Transverse colon (tissue), 4 donors: ENCODE measurements around the gene OTOS. TPM values are rescaled to one million over a fixed set of nuclear protein-coding genes. Genes with fewer than 3 reads are reported as not detected.

ENCODE experiments used
- DNase-seq: peaks from one replicate; pipeline ENCODE4 v3.0.0-alpha.2; 2019
- H3K27ac ChIP-seq, 4 donors: fragments of 200-600 bp; sonication (generic); 2 replicates each; pipeline ENCODE4 v1.5.1; 2016 to 2018; ENCODE audit warnings: inconsistent platforms in 4 of 4
- H3K27me3 ChIP-seq: fragments of 200-600 bp; sonication (generic); 2 replicates; pipeline ENCODE4 v1.5.1; 2017; ENCODE audit warnings: inconsistent platforms
- H3K36me3 ChIP-seq, 4 donors: fragments of 200-600 bp; sonication (generic); 2 replicates each; pipeline ENCODE4 v1.5.1; 2017 to 2019; ENCODE audit warnings: inconsistent platforms in 4 of 4
- H3K4me1 ChIP-seq, 4 donors: fragments of 200-600 bp; sonication (generic); 2 replicates each; pipeline ENCODE4 v1.5.1; 2017 to 2020; ENCODE audit warnings: inconsistent platforms in 4 of 4
- H3K4me3 ChIP-seq, 4 donors: fragments of 200-600 bp; sonication (generic); 1 replicate in 1 of 4; 2 replicates in 3 of 4; pipeline versions ENCODE4 v1.5.1 to v1.6.1; 2017 to 2019; ENCODE audit warnings: inconsistent platforms in 4 of 4
- H3K9me3 ChIP-seq, 2 donors: fragments of 200-600 bp; sonication (generic); 2 replicates each; pipeline ENCODE4 v1.5.1; 2017 to 2019; ENCODE audit warnings: inconsistent platforms in 2 of 2
- CTCF ChIP-seq, 5 experiments: fragments of 200-600 bp in 3 of 5; fragments of 450-650 bp in 2 of 5; sonication (generic) in 3 of 5; IDR thresholded peaks; 1 replicate in 2 of 5; 2 replicates in 3 of 5; pipeline ENCODE4 v1.5.1; 2016 to 2017; ENCODE audit warnings: antibody characterized with exemption in 5 of 5, inconsistent platforms in 3 of 5, mild to moderate bottlenecking in 2 of 5, moderate library complexity in 1 of 5
- EP300 ChIP-seq: sonication (generic); formaldehyde crosslinking; IDR thresholded peaks from one replicate; pipeline ENCODE4 v1.6.1; 2017; ENCODE audit warnings: antibody characterized with exemption, low read depth
- POLR2A ChIP-seq: fragments of 450-650 bp; IDR thresholded peaks from one replicate; pipeline ENCODE4 v1.6.1; 2016; ENCODE audit warnings: antibody characterized with exemption, mild to moderate bottlenecking, moderate library complexity
- POLR2AphosphoS5 ChIP-seq, 3 donors: sonication (generic); formaldehyde crosslinking; IDR thresholded peaks; one replicate each; pipeline ENCODE4 v1.6.1; 2016; ENCODE audit warnings: antibody characterized with exemption in 3 of 3
- WGBS, 2 donors: methylation state at CpG; one replicate each; pipeline ENCODE4 v1.1.5; 2018; ENCODE audit warnings: low coverage in 1 of 2; 5-methylcytosine and 5-hydroxymethylcytosine counted together
- in situ Hi-C, 4 donors: fragments of 200-750 bp; cut with MboI; loops; one replicate each; pipeline versions ENCODE4 v1.15.0 to v1.15.1; 2017; ENCODE audit warnings: low sequenced_read_pairs in 3 of 4, low pct_ligation_motif_present in 1 of 4, low pct_unique_long_range_greater_than_20kb in 1 of 4
- intact Hi-C: fragments of 100-400 bp; cut with DNase I; formaldehyde crosslinking; loops from one replicate; pipeline ENCODE4 v1.15.1; 2023; ENCODE audit warnings: low total_unique reads
- total RNA-seq, 4 donors: library from RNA; depleted of rRNA; stranded (reverse); fragments of >200 nt; gene quantifications; one replicate each; pipeline ENCODE4 v1.1.0, GENCODE V29; 2016

OTOS gene
- total RNA-seq, 4 donors from 2014 or later = not detected

- no peak for DNase-seq
- WGBS, 2 donors = 63 to 72% methylated on average over 5 to 7 of the region's 7 CpGs
- intact Hi-C loops = no loop called here
- in situ Hi-C loops = no loop called here
- no peaks in the 10 kb centered on the region for H3K4me1 ChIP-seq
- no peak overlapping the region for H3K27ac ChIP-seq
- no peak for TF ChIP-seq POLR2AphosphoS5 (IDR thresholded peaks at IDR 0.05)
- no peak for TF ChIP-seq POLR2A
- TF ChIP-seq EP300 = no peak
- TF ChIP-seq CTCF (IDR thresholded peaks at IDR 0.05) = no peak
- H3K9me3 ChIP-seq = no peaks in the 10 kb centered on the region
- no peak overlapping the region for H3K4me3 ChIP-seq
- peaks cover 26% of the 10 kb centered on the region for H3K27me3 ChIP-seq
- no peaks in the 10 kb centered on the region for H3K36me3 ChIP-seq
Observed at GRCh38 chr2:240174496-240174895, 34.0 kb upstream of the OTOS start.

GRCh38 chr2:240172071-240172895 is 31.8 kb upstream of the OTOS start:
- Histone ChIP-seq H3K27me3 (peaks cover 29% of the 10 kb centered on the region), H3K4me3 (no peak overlapping the region), H3K4me1 (no peaks in the 10 kb centered on the region), H3K36me3 (no peaks in the 10 kb centered on the region), H3K9me3 (no peaks in the 10 kb centered on the region), H3K27ac (no peak overlapping the region)
- WGBS, 2 donors = 63 to 73% methylated on average over 1 to 13 of the region's 13 CpGs
- intact Hi-C loops (no loop called here), in situ Hi-C loops (no loop called here)
- DNase-seq = no peak
- TF ChIP-seq POLR2A (no peak), EP300 (no peak), POLR2AphosphoS5 (IDR thresholded peaks at IDR 0.05) (no peak), CTCF (IDR thresholded peaks at IDR 0.05) (no peak)

DNA sequence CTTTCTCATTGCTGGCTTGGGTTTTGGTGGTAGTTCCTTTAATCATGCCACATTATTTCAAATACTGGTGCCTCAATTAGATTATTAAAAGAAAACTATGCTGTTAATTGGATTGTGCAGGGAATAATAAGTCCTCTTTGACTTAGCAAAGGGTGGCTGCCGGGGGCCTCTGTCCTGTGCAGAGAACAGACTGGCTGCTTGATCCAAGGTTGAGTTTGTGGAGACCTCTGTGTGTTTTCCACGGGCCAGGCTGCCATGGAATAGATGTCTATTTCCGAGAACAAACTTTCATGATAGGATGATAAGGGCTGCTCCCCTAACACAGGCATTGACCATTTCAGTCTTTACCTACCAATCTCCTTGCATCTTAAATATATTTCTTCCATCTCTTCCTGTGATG is 30.4 kb upstream of the OTOS start:
- no peaks in the 10 kb centered on the region for H3K9me3 ChIP-seq
- in situ Hi-C loops (no loop called here), intact Hi-C loops (no loop called here)
- H3K27me3 ChIP-seq = peaks cover 23% of the 10 kb centered on the region
- TF ChIP-seq EP300 (no peak), CTCF (IDR thresholded peaks at IDR 0.05) (no peak), POLR2AphosphoS5 (IDR thresholded peaks at IDR 0.05) (no peak), POLR2A (no peak)
- WGBS, 2 donors = 76 to 82% methylated on average over 2 to 3 of the region's 3 CpGs
- no peaks in the 10 kb centered on the region for H3K4me1 ChIP-seq
- DNase-seq = no peak
- no peak overlapping the region for H3K27ac ChIP-seq
- no peaks in the 10 kb centered on the region for H3K36me3 ChIP-seq
- H3K4me3 ChIP-seq = no peak overlapping the region

DNA sequence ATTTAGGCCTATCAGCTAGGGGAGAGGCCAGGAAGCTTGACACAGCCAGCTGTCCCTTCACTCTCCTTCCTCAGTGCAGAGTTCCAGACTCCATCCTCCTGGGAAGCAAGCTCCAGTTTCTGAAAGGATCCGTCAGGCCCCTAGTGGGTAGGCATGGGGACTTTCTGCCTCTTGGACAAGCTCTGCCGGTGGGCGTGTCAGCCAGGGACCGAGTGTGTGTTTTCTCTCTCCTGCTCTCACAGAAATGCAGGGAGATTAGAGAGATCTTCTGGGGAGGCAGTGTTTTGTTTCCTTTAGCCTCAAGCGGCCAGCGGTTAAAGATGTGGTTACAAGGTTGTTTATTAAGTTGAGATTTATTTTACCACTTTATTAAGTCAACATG is 29.9 kb upstream of the OTOS start:
- intact Hi-C loops = no loop called here
- Histone ChIP-seq H3K27me3 (peaks cover 22% of the 10 kb centered on the region), H3K4me3 (no peak overlapping the region), H3K9me3 (no peaks in the 10 kb centered on the region), H3K36me3 (no peaks in the 10 kb centered on the region), H3K4me1 (no peaks in the 10 kb centered on the region), H3K27ac (no peak overlapping the region)
- TF ChIP-seq EP300 = no peak
- TF ChIP-seq CTCF (IDR thresholded peaks at IDR 0.05) = no peak
- no peak for TF ChIP-seq POLR2A
- no peak for TF ChIP-seq POLR2AphosphoS5 (IDR thresholded peaks at IDR 0.05)
- 36 to 42% methylated on average over 2 to 6 of the region's 6 CpGs for WGBS, 2 donors
- no peak for DNase-seq
- in situ Hi-C loops = no loop called here
